GM21423 (cell line): ENCODE measurements around the gene IVD.

ENCODE experiments used
- ATAC-seq: cut with Tn5 transposase; IDR thresholded peaks from one replicate; pipeline ENCODE4 v1.9.1; 2021; ENCODE audit warnings: mild to moderate bottlenecking, moderate library complexity; ENCODE audit not compliant: unreplicated experiment

IVD gene

GRCh38 chr15:40405501-40406381, at the start of gene IVD:
Gene IVD (plus strand): TSS chr15:40405795. CDS start chr15:40405828, 33 bp downstream.
- peak; percentile 81 for ATAC-seq

GRCh38 chr15:40355976-40356585, 49.5 kb upstream of the IVD start:
- ATAC-seq, result no peak

GRCh38 chr15:40357246-40357645, 48.3 kb upstream of the IVD start:
- no peak for ATAC-seq

- ATAC-seq, result peak; percentile 84
These were observed 47.7 kb upstream of the IVD start, which contains the start of gene DISP2 for GRCh38 chr15:40357723-40358470. Gene DISP2 (plus strand): TSS chr15:40358219. CDS start chr15:40358322, 103 bp downstream.

- ATAC-seq, result no peak
These were observed 46.9 kb upstream of the IVD start for GRCh38 chr15:40358471-40359353.

- no peak for ATAC-seq
These were observed 45.6 kb upstream of the IVD start for GRCh38 chr15:40360015-40360414.

- no peak for ATAC-seq
These were observed 44.0 kb upstream of the IVD start for GRCh38 chr15:40361640-40362039.

GRCh38 chr15:40363611-40364010, 42.0 kb upstream of the IVD start:
- no peak for ATAC-seq

- ATAC-seq, result no peak
These were observed 41.3 kb upstream of the IVD start for GRCh38 chr15:40364251-40364650.

- ATAC-seq, result no peak
These were observed 40.6 kb upstream of the IVD start for GRCh38 chr15:40365016-40365415.

GRCh38 chr15:40365624-40366456, 39.8 kb upstream of the IVD start:
- ATAC-seq, result no peak

- ATAC-seq, result no peak
These were observed 38.9 kb upstream of the IVD start for GRCh38 chr15:40366457-40367370.

- no peak for ATAC-seq
These were observed 38.3 kb upstream of the IVD start for GRCh38 chr15:40367371-40367685.

GRCh38 chr15:40367686-40368611, 37.6 kb upstream of the IVD start:
- peak; percentile 80 for ATAC-seq

GRCh38 chr15:40368719-40369473, 36.7 kb upstream of the IVD start:
- no peak for ATAC-seq

GRCh38 chr15:40369474-40369869, 36.1 kb upstream of the IVD start:
- no peak for ATAC-seq

GRCh38 chr15:40369971-40370370, 35.6 kb upstream of the IVD start:
- ATAC-seq, result no peak
